Osteocyte (in vitro differentiated cells): ENCODE results near the gene FBXO42. TPM values are rescaled to one million over a fixed set of nuclear protein-coding genes. Genes with fewer than 3 reads are reported as not detected.

Source experiments
- DNase-seq: peaks from one replicate; pipeline ENCODE4 v3.0.0; 2021; ENCODE audit warnings: mixed read lengths; ENCODE audit not compliant: unreplicated experiment; ENCODE audit errors: extremely low spot score
- H3K27ac Mint-ChIP-seq: one replicate; pipeline ENCODE4 v1.8.0; 2021; ENCODE audit warnings: mild to moderate bottlenecking, mixed read lengths; ENCODE audit not compliant: unreplicated experiment
- H3K27me3 Mint-ChIP-seq: one replicate; pipeline ENCODE4 v1.8.0; 2021; ENCODE audit warnings: mixed read lengths; ENCODE audit not compliant: unreplicated experiment
- H3K36me3 Mint-ChIP-seq: one replicate; pipeline ENCODE4 v1.8.0; 2021; ENCODE audit warnings: mixed read lengths; ENCODE audit not compliant: unreplicated experiment
- H3K4me1 Mint-ChIP-seq: one replicate; pipeline ENCODE4 v1.8.0; 2021; ENCODE audit warnings: mixed read lengths; ENCODE audit not compliant: unreplicated experiment
- H3K4me3 Mint-ChIP-seq: one replicate; pipeline ENCODE4 v1.8.0; 2021; ENCODE audit warnings: mild to moderate bottlenecking, moderate library complexity, mixed read lengths; ENCODE audit not compliant: unreplicated experiment
- H3K9me3 Mint-ChIP-seq: one replicate; pipeline ENCODE4 v1.8.0; 2021; ENCODE audit warnings: mixed read lengths; ENCODE audit not compliant: unreplicated experiment
- CTCF ChIP-seq: fragments of 200-600 bp; sonication (generic); IDR thresholded peaks from 2 replicates; pipeline ENCODE4 v1.5.0; 2021; ENCODE audit warnings: antibody characterized with exemption, mild to moderate bottlenecking, moderate library complexity
- total RNA-seq: library from RNA; stranded (reverse); gene quantifications from 2 replicates; pipeline ENCODE4 v1.2.1, GENCODE V29; 2021

The FBXO42 gene
- total RNA-seq, 1 donor from 2014 or later: 22.2 TPM

GRCh38 chr1:16237343-16237830 lies 114.9 kb downstream of the FBXO42 start:
- Mint-ChIP-seq H3K27me3 (no peaks in the 10 kb centered on the region), H3K27ac (peak overlapping the region; percentile 88), H3K9me3 (no peaks in the 10 kb centered on the region), H3K4me3 (peak overlapping the region; percentile 80), H3K36me3 (peaks cover 2% of the 10 kb centered on the region), H3K4me1 (peaks cover 19% of the 10 kb centered on the region)
- TF ChIP-seq CTCF: no peak
- no peak for DNase-seq

GRCh38 chr1:16236511-16237342 lies 115.6 kb downstream of the FBXO42 start, which contains the start of gene CPLANE2:
Gene CPLANE2 (minus strand): TSS chr1:16237183. CDS start chr1:16236742, 441 bp downstream.
- H3K9me3 Mint-ChIP-seq: no peaks in the 10 kb centered on the region
- TF ChIP-seq CTCF: no peak
- H3K27me3 Mint-ChIP-seq: no peaks in the 10 kb centered on the region
- peak within 1 kb of the TSS; percentile 80 for H3K4me3 Mint-ChIP-seq
- H3K36me3 Mint-ChIP-seq: peaks cover 2% of the 10 kb centered on the region
- H3K27ac Mint-ChIP-seq: peak within 1 kb of the TSS; percentile 88
- peaks cover 19% of the 10 kb centered on the region for H3K4me1 Mint-ChIP-seq
- peak; percentile 98 for DNase-seq

GRCh38 chr1:16235944-16236510 lies 116.3 kb downstream of the FBXO42 start:
- DNase-seq: no peak
- peaks cover 2% of the 10 kb centered on the region for H3K36me3 Mint-ChIP-seq
- H3K4me3 Mint-ChIP-seq: peak overlapping the region; percentile 80
- peak overlapping the region; percentile 57 for H3K27ac Mint-ChIP-seq
- TF ChIP-seq CTCF: peak; percentile 26
- H3K9me3 Mint-ChIP-seq: no peaks in the 10 kb centered on the region
- no peaks in the 10 kb centered on the region for H3K27me3 Mint-ChIP-seq
- peaks cover 19% of the 10 kb centered on the region for H3K4me1 Mint-ChIP-seq

- Mint-ChIP-seq H3K27me3 (no peaks in the 10 kb centered on the region), H3K9me3 (no peaks in the 10 kb centered on the region), H3K4me3 (no peak overlapping the region), H3K36me3 (peaks cover 2% of the 10 kb centered on the region), H3K4me1 (peaks cover 19% of the 10 kb centered on the region), H3K27ac (no peak overlapping the region)
- TF ChIP-seq CTCF: no peak
- DNase-seq: no peak
Observed at GRCh38 chr1:16235347-16235746, 116.9 kb downstream of the FBXO42 start.

GRCh38 chr1:16233431-16233830 lies 118.8 kb downstream of the FBXO42 start:
- Mint-ChIP-seq H3K4me1 (peaks cover 17% of the 10 kb centered on the region), H3K27ac (no peak overlapping the region)

More at GRCh38 chr1:16233431-16233830, 118.8 kb downstream of the FBXO42 start:
- TF ChIP-seq CTCF: no peak
- DNase-seq: no peak
- Mint-ChIP-seq H3K4me3 (no peak overlapping the region), H3K27me3 (peaks cover 6% of the 10 kb centered on the region), H3K9me3 (no peaks in the 10 kb centered on the region), H3K36me3 (peaks cover 2% of the 10 kb centered on the region)
